WTC11 (cell line): ENCODE results near the gene LFNG.
"Not testable (repeated sequence)": the region's sequence is repeated elsewhere in the genome, so short reads cannot be mapped to it uniquely, and the experiment has no call there.

Experiments
- ELF4 ChIP-seq: sonication (generic); formaldehyde crosslinking; IDR thresholded peaks from 2 replicates; pipeline ENCODE4 v1.8.1; 2022; ENCODE audit warnings: low read depth, mild to moderate bottlenecking, moderate library complexity, missing genetic modification reagents
- GTF2I ChIP-seq: fragments of 250-450 bp; sonication (Bioruptor Pico); conservative IDR thresholded peaks from 2 replicates; pipeline ENCODE4 v1.4.0; 2021; ENCODE audit warnings: mild to moderate bottlenecking
- SP1 ChIP-seq: sonication (generic); formaldehyde crosslinking; conservative IDR thresholded peaks from 2 replicates; pipeline ENCODE4 v1.8.1; 2022; ENCODE audit warnings: missing genetic modification reagents
- TF ChIP-seq, protein P1 (sequence below): fragments of 200-600 bp; IDR thresholded peaks from 2 replicates; pipeline ENCODE4 v1.8.0; 2022; ENCODE audit warnings: antibody characterized with exemption
- TF ChIP-seq, protein P2 (sequence below): sonication (generic); formaldehyde crosslinking; IDR thresholded peaks from 2 replicates; pipeline ENCODE4 v1.8.1; 2023; ENCODE audit warnings: mild to moderate bottlenecking, missing genetic modification reagents, borderline replicate concordance

GRCh38 chr7:2532816-2533215 is 13.2 kb downstream of the LFNG start:
- TF ChIP-seq ELF4, GTF2I, SP1 (CRISPR knock-in tag): not testable (repeated sequence)
- TF ChIP-seq, protein P1, sequence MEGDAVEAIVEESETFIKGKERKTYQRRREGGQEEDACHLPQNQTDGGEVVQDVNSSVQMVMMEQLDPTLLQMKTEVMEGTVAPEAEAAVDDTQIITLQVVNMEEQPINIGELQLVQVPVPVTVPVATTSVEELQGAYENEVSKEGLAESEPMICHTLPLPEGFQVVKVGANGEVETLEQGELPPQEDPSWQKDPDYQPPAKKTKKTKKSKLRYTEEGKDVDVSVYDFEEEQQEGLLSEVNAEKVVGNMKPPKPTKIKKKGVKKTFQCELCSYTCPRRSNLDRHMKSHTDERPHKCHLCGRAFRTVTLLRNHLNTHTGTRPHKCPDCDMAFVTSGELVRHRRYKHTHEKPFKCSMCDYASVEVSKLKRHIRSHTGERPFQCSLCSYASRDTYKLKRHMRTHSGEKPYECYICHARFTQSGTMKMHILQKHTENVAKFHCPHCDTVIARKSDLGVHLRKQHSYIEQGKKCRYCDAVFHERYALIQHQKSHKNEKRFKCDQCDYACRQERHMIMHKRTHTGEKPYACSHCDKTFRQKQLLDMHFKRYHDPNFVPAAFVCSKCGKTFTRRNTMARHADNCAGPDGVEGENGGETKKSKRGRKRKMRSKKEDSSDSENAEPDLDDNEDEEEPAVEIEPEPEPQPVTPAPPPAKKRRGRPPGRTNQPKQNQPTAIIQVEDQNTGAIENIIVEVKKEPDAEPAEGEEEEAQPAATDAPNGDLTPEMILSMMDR: not testable (repeated sequence)
- TF ChIP-seq, protein P2, sequence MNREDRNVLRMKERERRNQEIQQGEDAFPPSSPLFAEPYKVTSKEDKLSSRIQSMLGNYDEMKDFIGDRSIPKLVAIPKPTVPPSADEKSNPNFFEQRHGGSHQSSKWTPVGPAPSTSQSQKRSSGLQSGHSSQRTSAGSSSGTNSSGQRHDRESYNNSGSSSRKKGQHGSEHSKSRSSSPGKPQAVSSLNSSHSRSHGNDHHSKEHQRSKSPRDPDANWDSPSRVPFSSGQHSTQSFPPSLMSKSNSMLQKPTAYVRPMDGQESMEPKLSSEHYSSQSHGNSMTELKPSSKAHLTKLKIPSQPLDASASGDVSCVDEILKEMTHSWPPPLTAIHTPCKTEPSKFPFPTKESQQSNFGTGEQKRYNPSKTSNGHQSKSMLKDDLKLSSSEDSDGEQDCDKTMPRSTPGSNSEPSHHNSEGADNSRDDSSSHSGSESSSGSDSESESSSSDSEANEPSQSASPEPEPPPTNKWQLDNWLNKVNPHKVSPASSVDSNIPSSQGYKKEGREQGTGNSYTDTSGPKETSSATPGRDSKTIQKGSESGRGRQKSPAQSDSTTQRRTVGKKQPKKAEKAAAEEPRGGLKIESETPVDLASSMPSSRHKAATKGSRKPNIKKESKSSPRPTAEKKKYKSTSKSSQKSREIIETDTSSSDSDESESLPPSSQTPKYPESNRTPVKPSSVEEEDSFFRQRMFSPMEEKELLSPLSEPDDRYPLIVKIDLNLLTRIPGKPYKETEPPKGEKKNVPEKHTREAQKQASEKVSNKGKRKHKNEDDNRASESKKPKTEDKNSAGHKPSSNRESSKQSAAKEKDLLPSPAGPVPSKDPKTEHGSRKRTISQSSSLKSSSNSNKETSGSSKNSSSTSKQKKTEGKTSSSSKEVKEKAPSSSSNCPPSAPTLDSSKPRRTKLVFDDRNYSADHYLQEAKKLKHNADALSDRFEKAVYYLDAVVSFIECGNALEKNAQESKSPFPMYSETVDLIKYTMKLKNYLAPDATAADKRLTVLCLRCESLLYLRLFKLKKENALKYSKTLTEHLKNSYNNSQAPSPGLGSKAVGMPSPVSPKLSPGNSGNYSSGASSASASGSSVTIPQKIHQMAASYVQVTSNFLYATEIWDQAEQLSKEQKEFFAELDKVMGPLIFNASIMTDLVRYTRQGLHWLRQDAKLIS (CRISPR knock-in tag): not testable (repeated sequence)
